ENCODE results near the gene RBPJ.

GRCh38 chr4:26354491-26354890, 33.7 kb downstream of the RBPJ start:
- no peak for TF ChIP-seq POLR2A (IDR thresholded peaks at IDR 0.05)
- TF ChIP-seq, protein P1, sequence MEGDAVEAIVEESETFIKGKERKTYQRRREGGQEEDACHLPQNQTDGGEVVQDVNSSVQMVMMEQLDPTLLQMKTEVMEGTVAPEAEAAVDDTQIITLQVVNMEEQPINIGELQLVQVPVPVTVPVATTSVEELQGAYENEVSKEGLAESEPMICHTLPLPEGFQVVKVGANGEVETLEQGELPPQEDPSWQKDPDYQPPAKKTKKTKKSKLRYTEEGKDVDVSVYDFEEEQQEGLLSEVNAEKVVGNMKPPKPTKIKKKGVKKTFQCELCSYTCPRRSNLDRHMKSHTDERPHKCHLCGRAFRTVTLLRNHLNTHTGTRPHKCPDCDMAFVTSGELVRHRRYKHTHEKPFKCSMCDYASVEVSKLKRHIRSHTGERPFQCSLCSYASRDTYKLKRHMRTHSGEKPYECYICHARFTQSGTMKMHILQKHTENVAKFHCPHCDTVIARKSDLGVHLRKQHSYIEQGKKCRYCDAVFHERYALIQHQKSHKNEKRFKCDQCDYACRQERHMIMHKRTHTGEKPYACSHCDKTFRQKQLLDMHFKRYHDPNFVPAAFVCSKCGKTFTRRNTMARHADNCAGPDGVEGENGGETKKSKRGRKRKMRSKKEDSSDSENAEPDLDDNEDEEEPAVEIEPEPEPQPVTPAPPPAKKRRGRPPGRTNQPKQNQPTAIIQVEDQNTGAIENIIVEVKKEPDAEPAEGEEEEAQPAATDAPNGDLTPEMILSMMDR (IDR thresholded peaks at IDR 0.05): no peak

Data from tibial nerve (tissue), 3 donors.